ENCODE data around the gene SCIN.
"Not testable (repeated sequence)": the region's sequence is repeated elsewhere in the genome, so short reads cannot be mapped to it uniquely, and the experiment has no call there.

The SCIN gene

DNA sequence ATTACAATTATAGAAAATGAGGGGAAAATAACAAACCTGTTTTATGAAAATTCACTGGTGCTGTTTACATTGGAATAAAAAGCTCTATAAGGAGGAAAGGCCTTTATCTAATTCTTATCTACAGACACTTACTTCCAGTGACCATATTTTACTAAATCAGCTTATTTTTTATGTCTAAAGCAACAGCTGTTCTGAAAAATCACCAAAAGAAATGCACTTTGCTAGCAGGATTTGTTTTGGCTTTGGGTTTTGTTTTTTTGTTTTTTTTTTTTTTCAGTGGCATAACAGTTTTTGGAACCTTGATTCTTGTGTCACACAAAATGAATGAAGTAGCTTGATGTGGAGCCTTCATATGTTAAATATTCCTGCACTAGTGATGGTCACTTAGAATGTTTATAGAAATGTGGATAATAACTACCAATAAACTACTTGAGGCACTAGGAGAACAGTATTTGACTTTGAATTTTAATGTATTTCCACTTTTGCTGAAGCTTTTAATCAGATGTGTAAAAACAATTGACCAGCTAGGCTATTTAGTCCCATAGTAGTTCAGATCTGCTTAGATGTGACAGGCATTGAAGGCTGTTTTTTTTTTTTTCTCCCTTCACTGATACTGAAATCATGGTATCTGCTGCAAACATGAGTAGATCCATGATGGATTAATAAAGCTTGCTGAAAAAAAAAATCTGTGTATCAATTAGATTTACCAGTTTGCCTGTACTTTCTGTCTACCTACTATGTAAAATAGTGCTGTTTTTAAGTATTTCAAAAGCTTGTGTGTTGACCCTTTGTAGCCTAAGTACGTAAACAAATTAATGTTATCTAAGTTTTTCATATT, 119.7 kb downstream of the SCIN start:
- FAIRE-seq = peak; percentile 15

DNA sequence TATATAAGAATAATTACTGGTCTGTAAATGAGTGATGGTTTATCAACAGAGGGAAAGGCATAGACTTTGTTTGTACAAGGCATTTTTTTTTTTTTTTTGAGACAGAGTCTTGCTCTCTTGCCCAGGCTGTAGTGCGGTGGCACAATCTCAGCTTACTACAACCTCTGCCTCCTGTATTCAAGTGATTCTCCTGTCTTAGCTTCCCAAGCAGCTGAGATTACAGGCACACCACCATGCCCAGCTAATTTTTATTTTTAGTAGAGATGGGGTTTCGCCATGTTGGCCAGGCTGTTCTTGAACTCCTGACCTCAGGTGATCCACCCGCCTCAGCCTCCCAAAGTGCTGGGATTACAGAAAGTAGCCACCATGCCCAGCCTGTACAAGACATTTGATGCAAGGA, 120.9 kb downstream of the SCIN start:
- FAIRE-seq = not testable (repeated sequence)

DNA sequence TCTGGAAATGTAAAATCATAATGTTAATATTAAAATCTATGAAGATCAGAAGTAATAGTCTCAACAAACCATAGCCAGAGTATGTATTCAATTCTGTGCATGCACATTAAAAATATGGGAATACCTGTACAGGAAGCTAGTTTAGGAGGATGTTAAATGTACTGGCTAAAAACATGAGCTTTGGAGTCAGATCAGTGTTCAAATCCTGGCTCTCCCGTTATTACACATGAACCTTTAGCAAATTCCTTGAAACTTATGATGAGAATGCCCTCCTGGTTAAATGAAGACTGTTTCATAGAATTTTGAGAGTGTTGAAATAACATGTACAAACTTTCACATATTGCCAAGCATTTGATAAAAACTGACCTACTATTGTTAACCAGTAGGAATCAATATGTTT, 121.5 kb downstream of the SCIN start:
- no peak for FAIRE-seq

DNA sequence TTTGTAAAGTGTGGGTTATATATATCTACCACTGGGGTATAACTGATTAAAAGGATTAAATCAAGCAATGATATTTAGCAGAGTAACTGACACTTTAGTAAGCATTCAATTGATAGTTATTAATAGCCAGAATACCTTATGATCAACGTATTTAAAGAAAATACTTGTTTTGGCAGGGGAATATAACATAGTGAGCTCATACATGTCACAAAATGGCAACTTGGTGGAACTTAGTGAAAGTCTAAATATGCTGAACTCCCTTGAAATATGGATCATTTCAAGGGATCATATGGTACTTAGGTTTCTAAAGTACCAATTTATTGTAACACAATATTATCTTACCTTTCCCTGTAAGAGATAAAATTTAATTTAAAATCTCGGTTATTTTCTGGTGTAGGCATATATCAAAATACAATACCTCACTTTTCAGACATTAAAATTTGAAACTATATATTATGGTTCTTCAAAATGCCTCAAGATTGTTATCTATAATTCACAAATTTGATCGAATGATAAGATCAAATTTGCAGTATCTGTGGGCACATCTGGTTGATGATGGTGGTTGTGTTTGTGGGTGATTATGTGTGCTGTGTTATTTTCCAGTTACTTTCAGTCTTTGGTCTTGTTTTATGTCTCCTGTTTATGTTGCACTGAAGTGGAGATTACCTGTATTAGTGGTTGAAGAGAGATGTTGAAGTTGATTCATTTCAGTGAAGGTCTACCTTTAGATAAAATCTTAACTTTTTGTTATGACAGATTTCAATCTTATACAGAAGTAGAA, 122.1 kb downstream of the SCIN start:
- FAIRE-seq = peak; percentile 80

DNA sequence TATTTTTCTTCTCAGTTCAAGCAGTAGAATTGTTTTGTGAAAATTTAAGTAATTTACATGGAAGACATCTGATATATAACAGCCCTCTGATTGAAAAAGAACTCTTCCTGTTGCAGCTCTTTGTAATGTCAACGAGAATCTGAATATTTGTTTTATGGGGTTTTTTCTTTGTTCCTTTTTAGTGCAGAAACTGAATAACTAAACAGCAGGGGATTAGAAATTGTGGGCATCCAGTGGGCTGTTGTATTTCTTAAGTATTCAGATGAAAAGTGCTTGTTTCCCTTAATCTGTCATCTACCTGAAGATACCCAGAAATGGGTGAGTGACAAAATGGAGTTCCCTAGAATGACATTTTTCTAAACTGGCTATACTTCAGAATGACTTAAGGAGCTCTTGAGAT, 124.3 kb downstream of the SCIN start:
- FAIRE-seq = no peak

DNA sequence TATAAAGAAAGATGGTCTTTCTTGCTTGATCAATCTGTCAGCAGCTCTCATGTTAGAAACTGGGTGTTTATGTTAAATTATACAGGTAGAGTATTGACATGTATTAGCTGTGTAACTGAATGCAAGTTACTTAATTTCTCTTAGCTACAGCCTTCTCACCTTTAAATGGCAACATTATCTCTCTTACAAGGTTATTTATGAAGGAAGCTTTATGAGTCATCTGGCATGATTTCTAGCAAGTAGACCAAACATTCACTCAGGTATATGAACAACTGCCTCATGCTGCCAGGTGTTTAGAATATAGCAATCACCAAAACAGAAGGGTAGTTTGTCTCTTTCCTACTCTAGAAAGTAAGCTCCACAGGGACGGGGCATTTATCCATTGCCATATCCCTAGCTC, 125.4 kb downstream of the SCIN start:
- no peak for FAIRE-seq

DNA sequence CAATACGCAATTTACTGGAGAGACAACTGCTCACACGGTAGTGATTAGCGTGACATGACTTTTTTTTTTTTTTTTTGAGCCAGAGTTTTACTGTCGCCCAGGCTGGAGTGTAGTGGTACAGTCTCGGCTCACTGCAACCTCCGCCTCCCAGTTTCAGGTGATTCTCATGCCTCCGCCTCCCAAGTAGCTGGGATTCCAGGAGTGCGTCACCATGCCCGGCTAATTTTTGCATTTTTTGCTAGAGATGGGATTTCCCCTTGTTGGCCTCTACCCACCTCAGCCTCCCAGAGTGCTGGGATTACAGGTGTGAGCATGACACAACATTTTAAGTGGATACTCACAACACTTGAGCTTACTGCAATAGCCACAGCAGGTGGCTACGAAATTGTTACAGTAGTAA, 128.8 kb downstream of the SCIN start:
- FAIRE-seq = no peak

DNA sequence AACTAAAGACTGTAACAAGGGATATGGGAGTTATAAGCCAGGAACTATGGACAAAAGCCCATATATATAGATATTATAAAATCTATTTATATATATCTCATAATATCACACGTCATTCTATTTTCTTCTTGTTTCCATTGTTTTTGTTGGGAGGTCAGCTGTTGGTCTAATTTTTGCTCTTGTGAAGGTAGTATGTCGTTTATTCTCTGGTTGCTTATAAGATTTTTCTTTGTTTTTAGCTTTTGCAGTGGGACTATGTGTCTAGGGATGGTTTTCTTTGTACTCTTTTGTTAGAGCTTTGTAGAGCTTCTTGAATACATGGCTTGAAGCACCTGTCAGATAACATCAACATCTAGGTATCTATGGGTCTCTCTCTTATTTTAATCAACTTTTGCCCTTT, 130.9 kb downstream of the SCIN start:
- no peak for FAIRE-seq

DNA sequence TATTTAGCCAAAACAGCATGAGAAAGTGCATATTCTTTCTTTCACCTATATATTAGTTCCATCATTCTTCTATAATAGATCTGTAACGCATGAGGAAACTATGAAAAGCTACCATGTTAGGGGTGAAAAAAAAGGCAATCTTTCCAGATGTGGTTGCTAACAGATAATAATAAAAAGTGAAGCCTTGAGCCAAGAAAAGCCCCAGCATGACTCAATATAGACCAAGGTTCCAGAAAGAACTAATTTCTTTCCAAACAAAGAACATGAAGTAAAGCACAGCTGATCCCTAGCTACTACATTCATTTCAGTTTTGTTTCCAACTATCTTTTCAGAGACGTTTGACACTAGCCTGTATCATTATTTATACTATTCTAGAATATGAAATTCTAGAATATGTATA, 133.4 kb downstream of the SCIN start:
- FAIRE-seq = no peak

DNA sequence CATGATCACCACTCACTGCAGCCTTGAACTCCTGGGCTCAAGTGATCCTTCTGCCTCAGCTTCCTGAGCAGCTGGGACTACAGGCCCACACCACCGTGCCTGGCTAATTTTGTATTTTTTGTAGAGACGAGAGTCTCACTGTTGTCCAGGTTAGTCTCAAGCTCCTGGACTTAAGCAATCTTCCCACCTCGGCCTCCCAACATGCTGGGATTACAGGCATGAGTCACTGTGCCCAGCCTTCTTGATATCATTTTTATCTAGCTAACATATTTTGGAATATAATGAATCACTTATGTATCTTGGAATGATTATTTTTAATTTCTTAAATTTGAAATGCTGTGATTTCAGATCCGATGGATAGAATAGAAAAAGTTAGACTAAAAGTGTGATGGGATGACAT, 135.4 kb downstream of the SCIN start:
- FAIRE-seq = no peak

DNA sequence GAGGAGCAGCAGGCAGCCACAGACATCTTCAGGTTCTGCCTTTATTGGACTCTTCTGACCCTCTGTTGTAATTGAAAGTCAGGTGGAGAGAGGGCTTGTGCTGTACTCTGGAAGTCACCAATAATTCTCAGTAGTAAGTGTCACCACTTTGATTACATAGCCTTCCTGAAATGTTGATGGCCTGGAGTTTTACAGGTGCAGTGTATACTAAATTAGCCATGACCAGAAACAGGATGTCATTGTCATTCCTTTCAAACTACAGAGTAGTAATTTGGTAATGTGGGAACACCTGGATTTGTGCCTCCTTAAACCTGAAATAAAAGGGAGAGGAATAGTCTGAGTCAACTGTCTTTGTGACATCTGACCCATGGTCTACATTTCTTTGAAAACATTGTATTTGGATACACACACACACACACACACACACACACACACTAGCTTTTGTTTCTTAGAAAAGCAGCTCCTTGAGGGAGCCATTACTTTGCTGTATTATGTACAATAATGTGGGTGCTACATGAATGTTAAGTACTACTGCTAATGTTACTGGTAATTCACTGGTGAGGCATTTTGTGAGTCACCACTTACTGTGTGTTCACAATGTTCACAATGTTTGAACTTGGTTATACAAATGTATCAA, 136.5 kb downstream of the SCIN start:
- no peak for FAIRE-seq

DNA sequence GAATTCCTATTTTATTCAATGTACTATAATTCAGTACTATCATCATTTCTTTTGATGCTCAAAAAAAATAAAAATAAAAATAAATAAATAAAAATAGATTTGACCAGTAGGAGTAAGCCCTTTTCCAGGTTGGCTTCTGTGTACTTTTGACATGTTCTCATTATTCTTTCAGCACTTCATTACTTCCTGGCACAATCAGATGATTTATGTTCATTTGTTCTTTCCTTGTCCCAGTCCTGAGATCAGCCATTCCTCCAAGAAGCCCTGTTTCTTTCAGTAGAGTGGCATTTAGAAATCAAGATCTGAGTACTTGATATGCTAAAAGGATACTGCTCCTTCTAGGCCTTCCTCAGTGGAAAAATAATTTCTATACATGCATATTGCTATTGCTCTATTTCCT, 137.8 kb downstream of the SCIN start:
- FAIRE-seq = peak; percentile 65

Measured in G401.6 (cell line).